Glomerular endothelial cell (primary cell): ENCODE measurements around the gene ABLIM1. TPM values are rescaled to one million over a fixed set of nuclear protein-coding genes. Genes with fewer than 3 reads are reported as not detected.

Experiments
- DNase-seq: peaks from one replicate; pipeline ENCODE4 v3.0.0-alpha.2; 2011; ENCODE audit warnings: low read depth, low spot score; ENCODE audit errors: extremely low read depth
- total RNA-seq: library from RNA; depleted of rRNA; stranded (reverse); fragments of >200 nt; gene quantifications from 2 replicates; pipeline ENCODE4 v1.2.3, GENCODE V29; 2015

ABLIM1 gene
- total RNA-seq, 1 donor from 2014 or later = 87.4 TPM

- DNase-seq = no peak
Observed at GRCh38 chr10:114399576-114399975, 258.5 kb downstream of the ABLIM1 start.

GRCh38 chr10:114398587-114399331 is 259.3 kb downstream of the ABLIM1 start:
- no peak for DNase-seq

GRCh38 chr10:114397651-114398145 is 260.4 kb downstream of the ABLIM1 start:
- no peak for DNase-seq

- no peak for DNase-seq
Observed at GRCh38 chr10:114396464-114396863, 261.6 kb downstream of the ABLIM1 start.

- no peak for DNase-seq
Observed at GRCh38 chr10:114395366-114396022, 262.6 kb downstream of the ABLIM1 start.

- no peak for DNase-seq
Observed at GRCh38 chr10:114394531-114394930, 263.5 kb downstream of the ABLIM1 start.

GRCh38 chr10:114393886-114394285 is 264.2 kb downstream of the ABLIM1 start:
- no peak for DNase-seq

GRCh38 chr10:114393482-114393881 is 264.6 kb downstream of the ABLIM1 start:
- DNase-seq = no peak

- no peak for DNase-seq
Observed at GRCh38 chr10:114392112-114392835, 265.8 kb downstream of the ABLIM1 start.

- no peak for DNase-seq
Observed at GRCh38 chr10:114391599-114391998, 266.5 kb downstream of the ABLIM1 start.

- no peak for DNase-seq
Observed at GRCh38 chr10:114389426-114389825, 268.6 kb downstream of the ABLIM1 start.

- DNase-seq = no peak
Observed at GRCh38 chr10:114388275-114388674, 269.8 kb downstream of the ABLIM1 start.

- no peak for DNase-seq
Observed at GRCh38 chr10:114387784-114388183, 270.3 kb downstream of the ABLIM1 start.

GRCh38 chr10:114386452-114386851 is 271.6 kb downstream of the ABLIM1 start:
- DNase-seq = no peak

- no peak for DNase-seq
Observed at GRCh38 chr10:114385557-114385956, 272.5 kb downstream of the ABLIM1 start.

- no peak for DNase-seq
Observed at GRCh38 chr10:114384601-114385000, 273.5 kb downstream of the ABLIM1 start.

GRCh38 chr10:114384181-114384580 is 273.9 kb downstream of the ABLIM1 start:
- DNase-seq = no peak
